Spinal cord (tissue), 10 donors: ENCODE results near the gene TP63. TPM values are rescaled to one million over a fixed set of nuclear protein-coding genes. Genes with fewer than 3 reads are reported as not detected.

Source experiments
- DNase-seq, 6 donors: peaks; one replicate each; pipeline versions ENCODE4 v3.0.0 to v3.0.0-alpha.2; 2013 to 2015; ENCODE audit warnings: low spot score in 6 of 6, low read depth in 4 of 6
- H3K27ac ChIP-seq: one replicate; pipeline ENCODE4 v1.5.1; 2013; ENCODE audit warnings: low read depth, low read length, control low read depth
- H3K27me3 ChIP-seq: one replicate; pipeline ENCODE4 v1.6.1; 2013; ENCODE audit warnings: low read length; ENCODE audit not compliant: control insufficient read depth, insufficient read depth
- H3K36me3 ChIP-seq: one replicate; pipeline ENCODE4 v1.6.1; 2013; ENCODE audit warnings: low read length; ENCODE audit not compliant: control insufficient read depth, insufficient read depth
- H3K4me1 ChIP-seq: one replicate; pipeline ENCODE4 v1.6.1; 2013; ENCODE audit warnings: low read length; ENCODE audit not compliant: control insufficient read depth, insufficient read depth
- H3K4me3 ChIP-seq: one replicate; pipeline ENCODE4 v1.5.1; 2013; ENCODE audit warnings: low read depth, low read length, control low read depth
- H3K9me3 ChIP-seq: one replicate; pipeline ENCODE4 v1.6.1; 2013; ENCODE audit warnings: low read length; ENCODE audit not compliant: control insufficient read depth, insufficient read depth
- WGBS: methylation state at CpG from one replicate; pipeline ENCODE4 v1.1.5; 2013; ENCODE audit warnings: missing lambda C conversion rate; ENCODE audit not compliant: insufficient coverage; 5-methylcytosine and 5-hydroxymethylcytosine counted together
- polyA plus RNA-seq, 2 donors: library from polyadenylated mRNA; unstranded; fragments of 120-200 nt; gene quantifications; one replicate each; pipeline ENCODE4 v1.2.1, GENCODE V29; 2013; ENCODE audit not compliant: insufficient read length in 2 of 2
- total RNA-seq, 2 donors: library from RNA; depleted of rRNA in 1 of 2; stranded (reverse); fragments of 120-200 nt in 1 of 2; fragments of >200 nt in 1 of 2; gene quantifications; one replicate each; pipeline versions ENCODE4 v1.2.3 to v1.2.4, GENCODE V29; 2013 to 2014
- donor health status: healthy.

TP63 gene
- total and polyA plus RNA-seq, 4 donors, result 0.29 to 4.3 (median 2.2) TPM

GRCh38 chr3:189728915-189729314, 97.7 kb downstream of the TP63 start:
- H3K9me3 ChIP-seq, result no peaks in the 10 kb centered on the region
- H3K36me3 ChIP-seq, result no peaks in the 10 kb centered on the region
- no CpG with 5 or more reads among the region's 1 CpG for WGBS
- DNase-seq, result no peak
- H3K4me3 ChIP-seq, result no peak overlapping the region
- H3K27me3 ChIP-seq, result no peaks in the 10 kb centered on the region
- H3K4me1 ChIP-seq, result no peaks in the 10 kb centered on the region
- H3K27ac ChIP-seq, result no peak overlapping the region

GRCh38 chr3:189734061-189734460, 102.9 kb downstream of the TP63 start:
- WGBS, result 100% methylated on average over 2 of the region's 6 CpGs
- no peak overlapping the region for H3K4me3 ChIP-seq
- no peak overlapping the region for H3K27ac ChIP-seq
- H3K27me3 ChIP-seq, result no peaks in the 10 kb centered on the region
- no peaks in the 10 kb centered on the region for H3K9me3 ChIP-seq
- DNase-seq, result no peak
- H3K36me3 ChIP-seq, result no peaks in the 10 kb centered on the region
- no peaks in the 10 kb centered on the region for H3K4me1 ChIP-seq

- Histone ChIP-seq H3K4me1 (no peaks in the 10 kb centered on the region), H3K36me3 (no peaks in the 10 kb centered on the region)
- DNase-seq, result no peak
Observed at GRCh38 chr3:189735913-189736312, 104.7 kb downstream of the TP63 start.

GRCh38 chr3:189737071-189737470, 105.9 kb downstream of the TP63 start:
- H3K9me3 ChIP-seq, result no peaks in the 10 kb centered on the region
- DNase-seq, result no peak
- H3K27ac ChIP-seq, result no peak overlapping the region
- WGBS, result 78% methylated on average over 1 of the region's 2 CpGs
- H3K27me3 ChIP-seq, result no peaks in the 10 kb centered on the region
- H3K4me3 ChIP-seq, result no peak overlapping the region
- H3K4me1 ChIP-seq, result no peaks in the 10 kb centered on the region
- no peaks in the 10 kb centered on the region for H3K36me3 ChIP-seq

More at GRCh38 chr3:189735913-189736312, 104.7 kb downstream of the TP63 start:
- no peak overlapping the region for H3K27ac ChIP-seq
- H3K27me3 ChIP-seq, result no peaks in the 10 kb centered on the region
- H3K9me3 ChIP-seq, result no peaks in the 10 kb centered on the region
- H3K4me3 ChIP-seq, result no peak overlapping the region

- Histone ChIP-seq H3K27ac (no peak overlapping the region), H3K27me3 (no peaks in the 10 kb centered on the region), H3K36me3 (no peaks in the 10 kb centered on the region), H3K9me3 (no peaks in the 10 kb centered on the region), H3K4me1 (no peaks in the 10 kb centered on the region), H3K4me3 (no peak overlapping the region)
- no CpG with 5 or more reads among the region's 2 CpGs for WGBS
- DNase-seq, result no peak
Observed at GRCh38 chr3:189737619-189738018, 106.4 kb downstream of the TP63 start.

GRCh38 chr3:189739378-189739777, 108.2 kb downstream of the TP63 start:
- no CpG with 5 or more reads among the region's 1 CpG for WGBS

GRCh38 chr3:189740156-189740555, 109.0 kb downstream of the TP63 start:
- DNase-seq, result no peak
- no peak overlapping the region for H3K4me3 ChIP-seq
- no peaks in the 10 kb centered on the region for H3K36me3 ChIP-seq
- H3K27ac ChIP-seq, result no peak overlapping the region
- H3K4me1 ChIP-seq, result no peaks in the 10 kb centered on the region
- WGBS, result no CpG with 5 or more reads among the region's 2 CpGs
- no peaks in the 10 kb centered on the region for H3K27me3 ChIP-seq
- no peaks in the 10 kb centered on the region for H3K9me3 ChIP-seq

More at GRCh38 chr3:189739378-189739777, 108.2 kb downstream of the TP63 start:
- H3K27me3 ChIP-seq, result no peaks in the 10 kb centered on the region
- H3K4me1 ChIP-seq, result no peaks in the 10 kb centered on the region
- H3K27ac ChIP-seq, result no peak overlapping the region
- H3K36me3 ChIP-seq, result no peaks in the 10 kb centered on the region
- no peak for DNase-seq
- no peaks in the 10 kb centered on the region for H3K9me3 ChIP-seq
- H3K4me3 ChIP-seq, result no peak overlapping the region

- WGBS, result 91% methylated on average over 5 of the region's 5 CpGs
- Histone ChIP-seq H3K4me3 (no peak overlapping the region), H3K36me3 (no peaks in the 10 kb centered on the region), H3K27me3 (no peaks in the 10 kb centered on the region), H3K9me3 (no peaks in the 10 kb centered on the region), H3K4me1 (no peaks in the 10 kb centered on the region), H3K27ac (no peak overlapping the region)
- DNase-seq, result no peak
Observed at GRCh38 chr3:189744235-189744634, 113.0 kb downstream of the TP63 start.

GRCh38 chr3:189745622-189746021, 114.4 kb downstream of the TP63 start:
- H3K27me3 ChIP-seq, result no peaks in the 10 kb centered on the region
- H3K36me3 ChIP-seq, result no peaks in the 10 kb centered on the region
- H3K9me3 ChIP-seq, result no peaks in the 10 kb centered on the region
- H3K27ac ChIP-seq, result no peak overlapping the region
- H3K4me3 ChIP-seq, result no peak overlapping the region
- no peaks in the 10 kb centered on the region for H3K4me1 ChIP-seq
- DNase-seq, result no peak
- no CpG with 5 or more reads among the region's 1 CpG for WGBS

GRCh38 chr3:189748046-189748445, 116.9 kb downstream of the TP63 start:
- Histone ChIP-seq H3K4me3 (no peak overlapping the region), H3K27ac (no peak overlapping the region), H3K4me1 (no peaks in the 10 kb centered on the region), H3K27me3 (no peaks in the 10 kb centered on the region), H3K36me3 (no peaks in the 10 kb centered on the region), H3K9me3 (no peaks in the 10 kb centered on the region)
- no CpG with 5 or more reads among the region's 2 CpGs for WGBS
- no peak for DNase-seq
